GM12878 (cell line): Measurements from ENCODE around the gene LRIT3. TPM values are rescaled to one million over a fixed set of nuclear protein-coding genes. Genes with fewer than 3 reads are reported as not detected.

ENCODE experiments used
- ATAC-seq: fragments of 200-7000 bp; cut with Tn5 transposase; 3 replicates; pipeline ENCODE4 v1.9.1; 2020; ENCODE audit warnings: mild to moderate bottlenecking, moderate library complexity
- BruUV-seq: library from RNA; stranded (reverse); fragments of 400-500 nt; replicated peaks from 2 replicates; lab custom pipeline; 2021; lab: Mats Ljungman, UMichigan
- CTCF ChIA-PET: fragments of 300-600 bp; sonication (Branson Sonifier 250); formaldehyde crosslinking; extraction: SDS; loops from one replicate; lab custom pipeline; 2021; ENCODE audit warnings: inconsistent platforms; lab: Yijun Ruan, JAX
- POLR2A ChIA-PET: fragments of 350-600 bp; formaldehyde crosslinking; extraction: SDS; loops from one replicate; lab custom pipeline; 2021; ENCODE audit warnings: inconsistent platforms; lab: Charles Lee
- RAD21 ChIA-PET: fragments of 300-600 bp; sonication (Branson Sonifier 250); formaldehyde crosslinking; loops from one replicate; lab custom pipeline; 2023; ENCODE audit warnings: antibody characterized with exemption; ENCODE audit not compliant: unreplicated experiment; lab: Charles Lee
- SMC1A ChIA-PET: fragments of 300-600 bp; sonication (Branson Sonifier 250); formaldehyde crosslinking; loops from one replicate; lab custom pipeline; 2023; ENCODE audit not compliant: unreplicated experiment, uncharacterized antibody; lab: Charles Lee
- DNase-seq: peaks from one replicate; pipeline ENCODE4 v3.0.0-alpha.2; 2011; ENCODE audit warnings: low read depth, low spot score
- FAIRE-seq: peaks from 3 replicates; lab custom pipeline; 2011; peaks lifted over from hg19 to GRCh38; lab: Jason Lieb, UNC
- H2AFZ ChIP-seq: 2 replicates; pipeline ENCODE4 v1.6.0; 2011; ENCODE audit warnings: low read depth, low read length, control low read depth; ENCODE audit not compliant: control insufficient read depth
- H3K27ac ChIP-seq: 2 replicates; pipeline ENCODE4 v1.5.1; 2011; ENCODE audit warnings: control low read depth; ENCODE audit not compliant: control insufficient read depth, insufficient read depth
- H3K27me3 ChIP-seq, 2 experiments: replicated peaks in 1 of 2; 2 replicates each; pipeline versions ENCODE4 v1.6.0 to v1.6.1; 2011; ENCODE audit warnings: low read length in 1 of 2; ENCODE audit not compliant: control insufficient read depth in 2 of 2, insufficient read depth in 2 of 2
- H3K36me3 ChIP-seq, 2 experiments: 2 replicates each; pipeline ENCODE4 v1.5.1; 2011; ENCODE audit warnings: low read length in 1 of 2; ENCODE audit not compliant: control insufficient read depth in 2 of 2, insufficient read depth in 2 of 2
- H3K4me1 ChIP-seq: 2 replicates; pipeline ENCODE4 v1.6.1; 2011; ENCODE audit warnings: mild to moderate bottlenecking, low read length, moderate library complexity, mixed read lengths; ENCODE audit not compliant: control insufficient read depth, insufficient read depth
- H3K4me2 ChIP-seq: 2 replicates; pipeline ENCODE4 v1.6.0; 2011; ENCODE audit warnings: control low read depth; ENCODE audit not compliant: control insufficient read depth, insufficient read depth
- H3K4me3 ChIP-seq: fragments of 200-600 bp; sonication (generic); 2 replicates; pipeline ENCODE4 v1.5.1; 2016
- H3K79me2 ChIP-seq: 2 replicates; pipeline ENCODE4 v1.6.0; 2011; ENCODE audit warnings: low read length; ENCODE audit not compliant: control insufficient read depth, insufficient read depth
- H3K9ac ChIP-seq: 2 replicates; pipeline ENCODE4 v1.8.0; 2011; ENCODE audit warnings: low read length, control low read depth, mixed read lengths; ENCODE audit not compliant: control insufficient read depth, insufficient read depth
- H3K9me3 ChIP-seq: replicated peaks from 3 replicates; pipeline ENCODE4 v1.5.1; 2011; ENCODE audit warnings: mild to moderate bottlenecking, low read length; ENCODE audit not compliant: control insufficient read depth, insufficient read depth
- H4K20me1 ChIP-seq: 2 replicates; pipeline ENCODE4 v1.6.0; 2011; ENCODE audit not compliant: control insufficient read depth, insufficient read depth
- BCL11A ChIP-seq: IDR thresholded peaks from 2 replicates; pipeline ENCODE4 v1.6.1; 2011; ENCODE audit warnings: low read depth, low read length
- CHD1 ChIP-seq: IDR thresholded peaks from 2 replicates; pipeline ENCODE4 v1.6.1; 2012; ENCODE audit warnings: low read depth, low read length, improper control_type of control experiment
- EED ChIP-seq: sonication (generic); IDR thresholded peaks from 2 replicates; pipeline ENCODE4 v1.6.1; 2016; ENCODE audit warnings: antibody characterized with exemption, low read depth
- EP300 ChIP-seq, 2 experiments: fragments of 150-350 bp in 1 of 2; IDR thresholded peaks; 2 replicates each; pipeline ENCODE4 v1.6.1; 2011 to 2012; ENCODE audit warnings: low read depth in 2 of 2, low read length in 2 of 2, borderline replicate concordance in 1 of 2, improper control_type of control experiment in 1 of 2, inconsistent platforms in 1 of 2; ENCODE audit not compliant: control insufficient read depth in 1 of 2
- ETV6 ChIP-seq, 2 experiments: fragments of 450-650 bp in 1 of 2; IDR thresholded peaks in 1 of 2; conservative IDR thresholded peaks in 1 of 2; 2 replicates each; pipeline ENCODE4 v1.6.1; 2014; ENCODE audit warnings: antibody characterized with exemption in 1 of 2, borderline replicate concordance in 1 of 2, low read depth in 1 of 2, mild to moderate bottlenecking in 1 of 2, moderate library complexity in 1 of 2
- GABPA ChIP-seq: IDR thresholded peaks from 2 replicates; pipeline ENCODE4 v1.6.1; 2014; ENCODE audit warnings: antibody characterized with exemption, low read depth, mild to moderate bottlenecking, inconsistent platforms
- IRF3 ChIP-seq: fragments of 450-650 bp; IDR thresholded peaks from 2 replicates; pipeline ENCODE4 v1.6.1; 2014; ENCODE audit warnings: mild to moderate bottlenecking
- LARP7 ChIP-seq: fragments of 450-650 bp; IDR thresholded peaks from 2 replicates; pipeline ENCODE4 v1.6.1; 2017; ENCODE audit warnings: mild to moderate bottlenecking
- PRDM15 ChIP-seq: fragments of 450-650 bp; formaldehyde crosslinking; IDR thresholded peaks from 2 replicates; pipeline ENCODE4 v1.4.0; 2020; ENCODE audit warnings: mild to moderate bottlenecking, moderate library complexity
- REST ChIP-seq: IDR thresholded peaks from 2 replicates; pipeline ENCODE4 v1.6.1; 2012; ENCODE audit warnings: mild to moderate bottlenecking, low read depth, low read length
- RUNX3 ChIP-seq: IDR thresholded peaks from 2 replicates; pipeline ENCODE4 v1.6.1; 2012; ENCODE audit warnings: low read length, inconsistent platforms
- TARDBP ChIP-seq: IDR thresholded peaks from 2 replicates; pipeline ENCODE4 v1.6.1; 2016; ENCODE audit warnings: borderline replicate concordance
- YY1 ChIP-seq: IDR thresholded peaks from 2 replicates; pipeline ENCODE4 v1.6.1; 2011; ENCODE audit warnings: low read depth, mild to moderate bottlenecking, low read length
- WGBS: methylation state at CpG from one replicate; pipeline ENCODE4 v1.1.6; 2016; ENCODE audit warnings: low lambda C conversion rate; ENCODE audit not compliant: insufficient replicate concordance, insufficient coverage; ENCODE audit errors: missing lambda C conversion rate; 5-methylcytosine and 5-hydroxymethylcytosine counted together
- in situ Hi-C: fragments of 300-500 bp; cut with MboI; formaldehyde crosslinking; loops from 9 replicates; pipeline ENCODE4 v1.14.3; 2018; ENCODE audit warnings: mixed read lengths
- intact Hi-C: fragments of 100-400 bp; cut with micrococcal nuclease; formaldehyde crosslinking; loops from one replicate; pipeline ENCODE4 v1.14.2; 2022; ENCODE audit not compliant: unreplicated experiment
- polyA plus RNA-seq, 11 experiments: library from polyadenylated mRNA; depleted of rRNA in 4 of 11; unstranded in 6 of 11; stranded (reverse) in 5 of 11; fragments of >200 nt; fragmentation: Nextera tagmentation in 4 of 11; fragmentation: Illumina TruSeq in 1 of 11; extraction: Ambion mirVana in 4 of 11; extraction: Trizol in 1 of 11; gene quantifications; 1 replicate in 1 of 11; 2 replicates in 10 of 11; pipeline versions ENCODE4 v1.2.1 to v1.2.3, GENCODE V29; 2011 to 2016; ENCODE audit warnings: inconsistent platforms in 2 of 11, missing spikeins in 2 of 11, low read depth in 1 of 11
- total RNA-seq, 4 experiments: library from RNA; depleted of rRNA in 3 of 4; stranded (reverse); fragments of >200 nt in 3 of 4; fragmentation: Illumina TruSeq in 1 of 4; extraction: Trizol in 1 of 4; gene quantifications; 2 replicates each; pipeline versions ENCODE4 v1.2.1 to v1.2.3, GENCODE V29; 2013 to 2021
- TF ChIP-seq, protein P1 (sequence below): IDR thresholded peaks from 2 replicates; pipeline ENCODE4 v1.6.1; 2011; ENCODE audit warnings: low read depth, low read length, improper control_type of control experiment, borderline replicate concordance

Gene LRIT3
- total and polyA plus RNA-seq, 10 of the 15 experiments (the other 5 are each of a cell fraction or from before 2014, with no cell fraction given): 0.04 to 0.20 (median 0.10) TPM; not detected in 6

GRCh38 chr4:109913596-109914241 lies 65.8 kb downstream of the LRIT3 start:
- BruUV-seq: no TSS peak
- intact Hi-C loops: no loop called here
- SMC1A ChIA-PET: interaction anchor here (0.5 to 0.7 kb wide), 2 partner anchors 119 to 229 kb away, joined by 3 read pairs; no protein-coding TSS in a partner anchor
- Histone ChIP-seq H3K9me3 (no peaks in the 10 kb centered on the region), H3K9ac (no peak overlapping the region), H3K4me2 (no peak overlapping the region), H3K27me3 (peaks cover 2 to 13% of the 10 kb centered on the region in 2 experiments; a peak in 2 of 4 replicates), H3K27ac (no peak overlapping the region), H2AFZ (no peak overlapping the region), H3K4me3 (no peak overlapping the region), H4K20me1 (no peaks in the 10 kb centered on the region), H3K79me2 (no peaks in the 10 kb centered on the region), H3K36me3 (no peaks in the 10 kb centered on the region), H3K4me1 (no peaks in the 10 kb centered on the region)
- no peak for ATAC-seq
- WGBS: 42% methylated on average over 2 of the region's 2 CpGs
- TF ChIP-seq REST (no peak), GABPA (no peak), PRDM15 (no peak), EED (no peak), TARDBP (no peak), IRF3 (no peak), LARP7 (no peak), YY1 (no peak), BCL11A (no peak), RUNX3 (no peak), EP300 (IDR thresholded peaks at IDR 0.05; ENCODE audit: borderline replicate concordance in 1 of 2, control insufficient read depth in 1 of 2, low read depth in 2 of 2, low read length in 2 of 2) (no peak), CHD1 (no peak), ETV6 (conservative IDR thresholded peaks at IDR 0.05 in 1 of 2, IDR thresholded peaks at IDR 0.05 in 1 of 2; ENCODE audit: borderline replicate concordance in 1 of 2, low read depth in 1 of 2) (no peak)
- TF ChIP-seq, protein P1, sequence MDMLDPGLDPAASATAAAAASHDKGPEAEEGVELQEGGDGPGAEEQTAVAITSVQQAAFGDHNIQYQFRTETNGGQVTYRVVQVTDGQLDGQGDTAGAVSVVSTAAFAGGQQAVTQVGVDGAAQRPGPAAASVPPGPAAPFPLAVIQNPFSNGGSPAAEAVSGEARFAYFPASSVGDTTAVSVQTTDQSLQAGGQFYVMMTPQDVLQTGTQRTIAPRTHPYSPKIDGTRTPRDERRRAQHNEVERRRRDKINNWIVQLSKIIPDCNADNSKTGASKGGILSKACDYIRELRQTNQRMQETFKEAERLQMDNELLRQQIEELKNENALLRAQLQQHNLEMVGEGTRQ: no peak
- no peak for DNase-seq
- POLR2A ChIA-PET: no interaction called here
- RAD21 ChIA-PET: no interaction called here
- in situ Hi-C loops: no loop called here
- no peak for FAIRE-seq
- CTCF ChIA-PET: no interaction called here
